Mucosa of stomach (tissue), 1 donor: ENCODE results near the gene PHKG1.
A peak's percentile ranks its signal among the peaks of the same experiment; 100 is the strongest.
"Not testable (repeated sequence)": the region's sequence is repeated elsewhere in the genome, so short reads cannot be mapped to it uniquely, and the experiment has no call there.

Experiments used
- H3K27me3 ChIP-seq: one replicate; pipeline ENCODE4 v1.7.0; 2013; ENCODE audit warnings: mild to moderate bottlenecking, low read length; ENCODE audit not compliant: control insufficient read depth, insufficient read depth
- H3K36me3 ChIP-seq: one replicate; pipeline ENCODE4 v1.7.0; 2013; ENCODE audit warnings: low read length; ENCODE audit not compliant: control insufficient read depth, insufficient read depth
- H3K4me1 ChIP-seq: one replicate; pipeline ENCODE4 v1.7.0; 2013; ENCODE audit warnings: mild to moderate bottlenecking, low read length; ENCODE audit not compliant: control insufficient read depth, insufficient read depth
- H3K4me3 ChIP-seq: one replicate; pipeline ENCODE4 v1.7.0; 2013; ENCODE audit warnings: low read length
- H3K9ac ChIP-seq: one replicate; pipeline ENCODE4 v1.7.0; 2013; ENCODE audit warnings: mild to moderate bottlenecking, low read length, moderate library complexity
- H3K9me3 ChIP-seq: one replicate; pipeline ENCODE4 v1.7.0; 2013; ENCODE audit warnings: mild to moderate bottlenecking, low read length, moderate library complexity; ENCODE audit not compliant: control insufficient read depth
- donor health status: Pancreatic carcinoma.

Gene PHKG1

GRCh38 chr7:56048763-56049162 is 44.0 kb downstream of the PHKG1 start:
- H3K27me3 ChIP-seq, H3K4me3 ChIP-seq, H3K9ac ChIP-seq, H3K36me3 ChIP-seq, H3K9me3 ChIP-seq: not testable (repeated sequence)
- H3K4me1 ChIP-seq, result peaks cover 32% of the 10 kb centered on the region

GRCh38 chr7:56048245-56048644 is 44.5 kb downstream of the PHKG1 start:
- peaks cover 29% of the 10 kb centered on the region for H3K4me1 ChIP-seq
- H3K4me3 ChIP-seq, result no peak overlapping the region
- H3K9ac ChIP-seq, result no peak overlapping the region
- H3K27me3 ChIP-seq, result no peaks in the 10 kb centered on the region
- H3K9me3 ChIP-seq, result no peaks in the 10 kb centered on the region
- no peaks in the 10 kb centered on the region for H3K36me3 ChIP-seq

- not testable (repeated sequence) for H3K36me3 ChIP-seq
These were observed 45.2 kb downstream of the PHKG1 start for GRCh38 chr7:56047446-56048116.

GRCh38 chr7:56046721-56047445 is 45.9 kb downstream of the PHKG1 start:
- Histone ChIP-seq H3K9me3 (no peaks in the 10 kb centered on the region), H3K4me1 (peaks cover 20% of the 10 kb centered on the region), H3K27me3 (no peaks in the 10 kb centered on the region), H3K9ac (no peak overlapping the region), H3K36me3 (no peaks in the 10 kb centered on the region), H3K4me3 (no peak overlapping the region)

More at GRCh38 chr7:56047446-56048116, 45.2 kb downstream of the PHKG1 start:
- not testable (repeated sequence) for H3K9me3 ChIP-seq, H3K4me3 ChIP-seq, H3K9ac ChIP-seq, H3K27me3 ChIP-seq
- peaks cover 23% of the 10 kb centered on the region for H3K4me1 ChIP-seq

GRCh38 chr7:56045758-56046157 is 47.0 kb downstream of the PHKG1 start:
- H3K9ac ChIP-seq, H3K9me3 ChIP-seq, H3K4me3 ChIP-seq, H3K27me3 ChIP-seq, H3K36me3 ChIP-seq: not testable (repeated sequence)
- H3K4me1 ChIP-seq, result peaks cover 20% of the 10 kb centered on the region

- H3K9ac ChIP-seq, result no peak overlapping the region
- no peaks in the 10 kb centered on the region for H3K9me3 ChIP-seq
- no peaks in the 10 kb centered on the region for H3K27me3 ChIP-seq
- no peaks in the 10 kb centered on the region for H3K4me1 ChIP-seq
- H3K36me3 ChIP-seq, result no peaks in the 10 kb centered on the region
- no peak overlapping the region for H3K4me3 ChIP-seq
These were observed 52.0 kb downstream of the PHKG1 start for GRCh38 chr7:56040730-56041129.

- Histone ChIP-seq H3K9ac (peak overlapping the region; percentile 59), H3K4me1 (peaks cover 6% of the 10 kb centered on the region), H3K36me3 (no peaks in the 10 kb centered on the region), H3K4me3 (peak overlapping the region; percentile 92), H3K9me3 (no peaks in the 10 kb centered on the region), H3K27me3 (no peaks in the 10 kb centered on the region)
These were observed 58.9 kb downstream of the PHKG1 start for GRCh38 chr7:56033671-56034432.

- H3K27me3 ChIP-seq, H3K9me3 ChIP-seq, H3K36me3 ChIP-seq, H3K4me1 ChIP-seq, H3K9ac ChIP-seq, H3K4me3 ChIP-seq: not testable (repeated sequence)
These were observed 60.2 kb downstream of the PHKG1 start for GRCh38 chr7:56032578-56032977.

GRCh38 chr7:56031556-56031955 is 61.2 kb downstream of the PHKG1 start:
- H3K27me3 ChIP-seq, H3K4me1 ChIP-seq, H3K36me3 ChIP-seq, H3K4me3 ChIP-seq, H3K9ac ChIP-seq, H3K9me3 ChIP-seq: not testable (repeated sequence)

GRCh38 chr7:56030340-56030739 is 62.4 kb downstream of the PHKG1 start:
- no peaks in the 10 kb centered on the region for H3K36me3 ChIP-seq
- no peaks in the 10 kb centered on the region for H3K9me3 ChIP-seq
- H3K4me3 ChIP-seq, result no peak overlapping the region
- no peaks in the 10 kb centered on the region for H3K27me3 ChIP-seq
- H3K9ac ChIP-seq, result no peak overlapping the region
- H3K4me1 ChIP-seq, result peaks cover 6% of the 10 kb centered on the region
